Naive B cell (primary cell): ENCODE measurements around the gene PKDREJ. TPM values are rescaled to one million over a fixed set of nuclear protein-coding genes. Genes with fewer than 3 reads are reported as not detected.

ENCODE experiments used
- ATAC-seq, 2 donors: fragments of 150-1000 bp; cut with Tn5 transposase; 2 replicates each; pipeline ENCODE4 v1.10.0; 2021; ENCODE audit warnings: low read depth in 2 of 2, mild to moderate bottlenecking in 2 of 2, moderate library complexity in 2 of 2
- DNase-seq: peaks from one replicate; pipeline ENCODE4 v3.0.0; 2022
- H3K27ac Mint-ChIP-seq, 6 donors: one replicate each; pipeline ENCODE4 v1.8.0; 2020 to 2022; ENCODE audit warnings: mild to moderate bottlenecking in 6 of 6, mixed read lengths in 6 of 6, moderate library complexity in 5 of 6, inconsistent platforms in 2 of 6
- H3K27me3 Mint-ChIP-seq, 3 donors: one replicate each; pipeline ENCODE4 v1.8.0; 2021 to 2022; ENCODE audit warnings: mixed read lengths in 3 of 3, mild to moderate bottlenecking in 1 of 3
- H3K36me3 Mint-ChIP-seq, 2 donors: one replicate each; pipeline ENCODE4 v1.8.0; 2020 to 2022; ENCODE audit warnings: mixed read lengths in 2 of 2, inconsistent platforms in 1 of 2, mild to moderate bottlenecking in 1 of 2
- H3K4me1 Mint-ChIP-seq, 3 donors: one replicate each; pipeline ENCODE4 v1.8.0; 2020 to 2022; ENCODE audit warnings: mixed read lengths in 3 of 3, inconsistent platforms in 1 of 3, mild to moderate bottlenecking in 1 of 3, moderate library complexity in 1 of 3
- H3K4me3 Mint-ChIP-seq, 8 donors: one replicate each; pipeline ENCODE4 v1.8.0; 2020 to 2022; ENCODE audit warnings: mild to moderate bottlenecking in 8 of 8, mixed read lengths in 8 of 8, moderate library complexity in 8 of 8, inconsistent platforms in 2 of 8
- H3K9me3 Mint-ChIP-seq, 7 donors: one replicate each; pipeline ENCODE4 v1.8.0; 2020 to 2022; ENCODE audit warnings: mixed read lengths in 7 of 7, mild to moderate bottlenecking in 5 of 7, inconsistent platforms in 2 of 7, moderate library complexity in 1 of 7
- polyA plus RNA-seq, 6 donors: library from polyadenylated mRNA; unstranded; fragments of 300-500 nt; fragmentation: Illumina TruSeq; gene quantifications; one replicate each; pipeline ENCODE4 v1.2.3, GENCODE V29; 2021; ENCODE audit warnings: low read depth in 6 of 6

Gene PKDREJ
- polyA plus RNA-seq, 6 donors from 2014 or later: 0.03 to 0.15 (median 0.06) TPM; not detected in 2

DNA sequence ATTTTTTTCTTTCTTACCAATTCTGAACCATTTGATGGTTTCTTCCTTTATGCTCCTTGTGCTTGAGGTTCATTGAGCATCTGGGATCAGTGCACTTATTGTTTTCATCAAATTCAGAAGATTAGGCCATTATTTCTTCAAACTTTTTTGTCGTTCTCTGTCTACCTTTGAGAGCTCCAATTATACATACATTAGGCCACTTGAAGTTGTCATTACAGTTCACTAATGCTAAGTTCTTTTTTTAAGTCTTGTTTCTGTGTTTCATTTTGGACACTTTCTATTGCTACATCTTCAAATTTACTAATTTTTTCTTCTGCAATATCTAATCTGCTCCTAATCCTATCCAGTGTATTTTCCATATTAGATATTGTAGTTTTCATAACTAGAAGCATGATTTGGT lies 53.9 kb downstream of the PKDREJ start:
- peaks cover 7 to 20% (median 13%) of the 10 kb centered on the region in 7 donors for H3K9me3 Mint-ChIP-seq
- peaks cover 2 to 3% (median 3%) of the 10 kb centered on the region in 3 donors for H3K4me1 Mint-ChIP-seq
- H3K27ac Mint-ChIP-seq: no peak overlapping the region
- peaks cover 29 to 38% of the 10 kb centered on the region in 2 donors for H3K36me3 Mint-ChIP-seq
- no peak for DNase-seq
- no peak for ATAC-seq
- H3K27me3 Mint-ChIP-seq: no peaks in the 10 kb centered on the region
- H3K4me3 Mint-ChIP-seq: no peak overlapping the region

Other genes with a start within 250 kb of the PKDREJ start
- gene PPARA, start 112.8 kb downstream of the PKDREJ start, polyA plus RNA-seq: 10 to 100 TPM in 1 of 6 donors, 1 to 10 TPM in 5; 4.6 to 10.8 (median 7.0) TPM
- 10 to 100 TPM; 13.2 to 28.7 (median 21.6) TPM for gene CDPF1, start 13.1 kb downstream of the PKDREJ start, polyA plus RNA-seq
- 1 to 10 TPM in 5 of 6 donors, not detected in 1; 1.8 to 6.0 (median 2.7) TPM for gene TTC38, start 4.7 kb upstream of the PKDREJ start, polyA plus RNA-seq
- under 1 TPM in 2 of 6 donors, not detected in 4; 0.10 to 0.11 TPM for gene GTSE1, start 33.5 kb upstream of the PKDREJ start, polyA plus RNA-seq
- gene TRMU, start 72.4 kb upstream of the PKDREJ start, polyA plus RNA-seq: 10 to 100 TPM; 11.1 to 24.6 (median 17.4) TPM